Ishikawa (cell line): ENCODE data around the gene RAD54L.

Experiments used
- CEBPB ChIP-seq: IDR thresholded peaks from 2 replicates; pipeline ENCODE4 v1.6.1; 2012
- CREB1 ChIP-seq: IDR thresholded peaks from 2 replicates; pipeline ENCODE4 v1.6.1; 2012; ENCODE audit warnings: low read depth
- EGR1 ChIP-seq: IDR thresholded peaks from 2 replicates; pipeline ENCODE4 v1.6.1; 2012
- EP300 ChIP-seq: IDR thresholded peaks from 2 replicates; pipeline ENCODE4 v1.6.1; 2012; ENCODE audit warnings: borderline replicate concordance
- FOXM1 ChIP-seq: IDR thresholded peaks from 2 replicates; pipeline ENCODE4 v1.6.1; 2012; ENCODE audit warnings: low read depth, borderline replicate concordance
- MAX ChIP-seq: IDR thresholded peaks from 2 replicates; pipeline ENCODE4 v1.6.1; 2012
- NFIC ChIP-seq: IDR thresholded peaks from 2 replicates; pipeline ENCODE4 v1.6.1; 2012
- RAD21 ChIP-seq: IDR thresholded peaks from 2 replicates; pipeline ENCODE4 v1.6.1; 2012; ENCODE audit warnings: low read depth
- TAF1 ChIP-seq: IDR thresholded peaks from 2 replicates; pipeline ENCODE4 v1.6.1; 2012; ENCODE audit warnings: low read depth, mild to moderate bottlenecking
- TCF12 ChIP-seq: IDR thresholded peaks from 2 replicates; pipeline ENCODE4 v1.6.1; 2012; ENCODE audit warnings: low read depth
- TEAD4 ChIP-seq: IDR thresholded peaks from 2 replicates; pipeline ENCODE4 v1.6.1; 2012
- YY1 ChIP-seq: IDR thresholded peaks from 2 replicates; pipeline ENCODE4 v1.6.1; 2012; ENCODE audit warnings: low read depth
- ZBTB7A ChIP-seq: IDR thresholded peaks from 2 replicates; pipeline ENCODE4 v1.6.1; 2012; ENCODE audit warnings: low read depth
- TF ChIP-seq, protein P1 (sequence below): IDR thresholded peaks from 2 replicates; pipeline ENCODE4 v1.6.1; 2012; ENCODE audit warnings: low read depth, mild to moderate bottlenecking
- TF ChIP-seq, protein P2 (sequence below): IDR thresholded peaks from 2 replicates; pipeline ENCODE4 v1.6.1; 2012

Gene RAD54L

GRCh38 chr1:46211051-46211450, 36.5 kb upstream of the RAD54L start:
- TF ChIP-seq MAX (no peak), YY1 (no peak), CREB1 (no peak), TEAD4 (no peak)
- TF ChIP-seq, protein P1, sequence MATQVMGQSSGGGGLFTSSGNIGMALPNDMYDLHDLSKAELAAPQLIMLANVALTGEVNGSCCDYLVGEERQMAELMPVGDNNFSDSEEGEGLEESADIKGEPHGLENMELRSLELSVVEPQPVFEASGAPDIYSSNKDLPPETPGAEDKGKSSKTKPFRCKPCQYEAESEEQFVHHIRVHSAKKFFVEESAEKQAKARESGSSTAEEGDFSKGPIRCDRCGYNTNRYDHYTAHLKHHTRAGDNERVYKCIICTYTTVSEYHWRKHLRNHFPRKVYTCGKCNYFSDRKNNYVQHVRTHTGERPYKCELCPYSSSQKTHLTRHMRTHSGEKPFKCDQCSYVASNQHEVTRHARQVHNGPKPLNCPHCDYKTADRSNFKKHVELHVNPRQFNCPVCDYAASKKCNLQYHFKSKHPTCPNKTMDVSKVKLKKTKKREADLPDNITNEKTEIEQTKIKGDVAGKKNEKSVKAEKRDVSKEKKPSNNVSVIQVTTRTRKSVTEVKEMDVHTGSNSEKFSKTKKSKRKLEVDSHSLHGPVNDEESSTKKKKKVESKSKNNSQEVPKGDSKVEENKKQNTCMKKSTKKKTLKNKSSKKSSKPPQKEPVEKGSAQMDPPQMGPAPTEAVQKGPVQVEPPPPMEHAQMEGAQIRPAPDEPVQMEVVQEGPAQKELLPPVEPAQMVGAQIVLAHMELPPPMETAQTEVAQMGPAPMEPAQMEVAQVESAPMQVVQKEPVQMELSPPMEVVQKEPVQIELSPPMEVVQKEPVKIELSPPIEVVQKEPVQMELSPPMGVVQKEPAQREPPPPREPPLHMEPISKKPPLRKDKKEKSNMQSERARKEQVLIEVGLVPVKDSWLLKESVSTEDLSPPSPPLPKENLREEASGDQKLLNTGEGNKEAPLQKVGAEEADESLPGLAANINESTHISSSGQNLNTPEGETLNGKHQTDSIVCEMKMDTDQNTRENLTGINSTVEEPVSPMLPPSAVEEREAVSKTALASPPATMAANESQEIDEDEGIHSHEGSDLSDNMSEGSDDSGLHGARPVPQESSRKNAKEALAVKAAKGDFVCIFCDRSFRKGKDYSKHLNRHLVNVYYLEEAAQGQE = no peak

GRCh38 chr1:46215504-46215903, 32.1 kb upstream of the RAD54L start:
- TF ChIP-seq, protein P1 = no peak
- TF ChIP-seq CREB1 = no peak
- no peak for TF ChIP-seq CEBPB
- TF ChIP-seq TCF12 = no peak
- no peak for TF ChIP-seq MAX
- no peak for TF ChIP-seq ZBTB7A
- no peak for TF ChIP-seq RAD21

GRCh38 chr1:46218443-46218842, 29.1 kb upstream of the RAD54L start:
- TF ChIP-seq CEBPB (no peak), ZBTB7A (no peak), CREB1 (no peak), TEAD4 (no peak), TCF12 (no peak), NFIC (no peak), RAD21 (no peak), EP300 (no peak)
- TF ChIP-seq, protein P1 = no peak

DNA sequence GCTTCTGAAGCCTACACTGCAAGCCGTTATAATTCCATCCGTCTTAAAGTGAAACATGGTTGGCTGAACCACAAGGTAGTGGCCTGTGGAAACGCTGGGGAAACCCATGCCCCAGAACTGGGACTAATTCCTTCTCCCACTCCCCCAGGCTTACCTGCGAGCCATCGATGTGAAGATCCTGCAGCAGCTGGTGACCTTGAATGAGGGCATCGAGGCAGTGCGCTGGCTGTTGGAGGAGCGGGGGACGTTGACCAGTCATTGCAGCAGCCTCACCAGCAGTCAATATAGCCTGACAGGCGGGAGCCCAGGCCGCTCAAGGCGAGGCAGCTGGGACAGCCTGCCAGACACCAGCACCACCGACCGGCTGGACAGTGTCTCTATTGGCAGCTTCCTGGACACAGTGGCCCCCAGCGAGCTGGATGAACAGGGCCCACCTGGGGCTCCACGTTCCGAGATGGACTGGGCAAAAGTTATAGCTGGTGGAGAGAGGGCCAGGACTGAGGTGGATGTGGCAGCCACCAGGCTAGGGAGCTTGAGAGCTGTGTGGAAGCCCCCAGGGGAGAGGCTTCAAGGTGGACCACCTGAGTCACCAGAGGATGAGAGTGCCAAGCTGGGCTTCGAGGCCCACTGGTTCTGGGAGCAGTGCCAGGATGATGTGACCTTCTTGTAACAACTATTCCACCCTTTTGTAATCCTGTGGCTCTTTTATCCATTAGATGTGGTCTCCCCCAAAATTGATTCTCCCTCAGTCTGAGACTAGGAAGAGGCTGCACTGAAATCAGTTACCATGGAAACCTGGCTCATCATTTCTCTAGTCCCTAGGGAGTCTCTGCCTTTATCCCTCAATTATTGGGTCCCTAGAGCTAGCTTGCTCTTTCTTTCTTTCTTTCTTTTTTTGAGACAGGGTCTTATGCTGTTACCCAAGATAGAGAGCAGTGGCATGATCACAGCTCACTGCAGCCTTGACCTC, 27.7 kb upstream of the RAD54L start:
- TF ChIP-seq EGR1 = no peak
- TF ChIP-seq RAD21 = no peak
- TF ChIP-seq, protein P2, sequence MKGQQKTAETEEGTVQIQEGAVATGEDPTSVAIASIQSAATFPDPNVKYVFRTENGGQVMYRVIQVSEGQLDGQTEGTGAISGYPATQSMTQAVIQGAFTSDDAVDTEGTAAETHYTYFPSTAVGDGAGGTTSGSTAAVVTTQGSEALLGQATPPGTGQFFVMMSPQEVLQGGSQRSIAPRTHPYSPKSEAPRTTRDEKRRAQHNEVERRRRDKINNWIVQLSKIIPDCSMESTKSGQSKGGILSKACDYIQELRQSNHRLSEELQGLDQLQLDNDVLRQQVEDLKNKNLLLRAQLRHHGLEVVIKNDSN = no peak

DNA sequence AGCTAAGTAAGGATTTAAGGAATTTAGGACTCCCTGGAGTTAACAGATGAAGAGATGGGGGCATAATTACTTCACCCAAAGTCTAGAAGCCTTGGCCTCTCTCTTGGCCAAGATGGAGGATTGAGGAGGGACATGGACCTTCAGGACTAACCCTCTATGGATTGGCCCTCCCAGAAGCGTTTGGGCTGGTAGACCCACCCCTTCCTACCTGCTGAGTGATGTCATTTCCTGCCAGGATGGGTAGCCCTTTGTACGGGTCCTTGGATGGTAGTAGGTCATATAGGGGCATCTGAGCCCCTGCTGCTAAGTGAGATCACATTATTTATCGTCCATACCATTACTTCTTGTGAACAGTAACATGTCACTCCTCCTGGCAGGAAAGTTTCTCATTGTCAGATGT, 26.8 kb upstream of the RAD54L start:
- no peak for TF ChIP-seq EGR1
- no peak for TF ChIP-seq TEAD4

- TF ChIP-seq EGR1 = no peak
- TF ChIP-seq, protein P1 = no peak
- no peak for TF ChIP-seq ZBTB7A
- no peak for TF ChIP-seq TAF1
- TF ChIP-seq EP300 = no peak
- TF ChIP-seq, protein P2 = no peak
- TF ChIP-seq NFIC = no peak
- no peak for TF ChIP-seq MAX
- TF ChIP-seq YY1 = no peak
- TF ChIP-seq CEBPB = no peak
- TF ChIP-seq RAD21 = no peak
- TF ChIP-seq TEAD4 = no peak
- TF ChIP-seq FOXM1 = no peak
Measured at GRCh38 chr1:46221749-46222148, 25.8 kb upstream of the RAD54L start.
